Stimulated activated CD4-positive, alpha-beta T cell treated with anti-CD3 and anti-CD28 coated beads, Interleukin-2, amount 100 ng/mL, for 4 hours (primary cell): ENCODE data around the gene SUPT3H.

Experiments used
- DNase-seq: peaks from one replicate; pipeline ENCODE4 v3.0.0-alpha.2; 2020; ENCODE audit warnings: low read depth

SUPT3H gene

GRCh38 chr6:45388328-45388727, 10.6 kb upstream of the SUPT3H start:
- no peak for DNase-seq

GRCh38 chr6:45387236-45387635, 9.5 kb upstream of the SUPT3H start:
- no peak for DNase-seq

DNA sequence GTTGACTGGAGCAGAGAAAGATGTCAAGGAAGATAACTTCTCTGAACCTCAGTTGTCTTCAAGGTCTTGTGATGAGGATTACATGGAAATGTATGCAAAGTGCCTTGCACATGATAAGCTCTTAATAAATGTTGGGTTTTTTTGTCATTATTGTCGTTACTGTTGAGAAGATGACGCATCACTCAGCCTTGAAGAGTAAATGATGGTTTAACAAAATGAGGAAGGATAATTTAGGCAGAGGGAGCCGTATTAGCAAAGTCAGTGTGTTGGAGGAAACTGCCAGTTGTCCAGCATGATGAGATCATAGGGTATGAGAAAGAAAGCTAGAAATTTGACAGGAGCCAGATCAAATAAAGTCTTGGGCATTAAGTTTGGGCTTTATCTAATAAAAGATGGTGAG, 8.8 kb upstream of the SUPT3H start:
- no peak for DNase-seq

DNA sequence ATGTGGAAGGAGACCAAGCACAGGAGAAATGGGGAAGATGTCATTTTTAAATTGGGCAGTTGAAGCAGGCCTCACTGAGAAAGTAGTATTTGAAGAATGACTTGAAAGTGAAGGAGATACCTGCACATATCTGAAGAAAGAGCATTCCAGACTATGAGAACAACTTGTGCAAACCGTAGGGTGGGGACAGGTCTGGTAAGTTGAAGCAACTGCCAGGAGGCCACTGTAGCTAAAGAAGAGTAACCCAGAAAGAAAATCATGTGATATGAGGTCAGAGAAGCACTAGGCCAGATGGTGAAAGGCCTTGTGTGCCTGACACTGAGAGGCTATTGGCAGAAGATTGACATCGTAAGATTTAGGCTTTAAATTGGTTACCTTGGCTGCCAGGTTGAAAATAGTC, 4.7 kb upstream of the SUPT3H start:
- DNase-seq = no peak

GRCh38 chr6:45378334-45378926, 696 bp upstream of the SUPT3H start:
- no peak for DNase-seq

DNA sequence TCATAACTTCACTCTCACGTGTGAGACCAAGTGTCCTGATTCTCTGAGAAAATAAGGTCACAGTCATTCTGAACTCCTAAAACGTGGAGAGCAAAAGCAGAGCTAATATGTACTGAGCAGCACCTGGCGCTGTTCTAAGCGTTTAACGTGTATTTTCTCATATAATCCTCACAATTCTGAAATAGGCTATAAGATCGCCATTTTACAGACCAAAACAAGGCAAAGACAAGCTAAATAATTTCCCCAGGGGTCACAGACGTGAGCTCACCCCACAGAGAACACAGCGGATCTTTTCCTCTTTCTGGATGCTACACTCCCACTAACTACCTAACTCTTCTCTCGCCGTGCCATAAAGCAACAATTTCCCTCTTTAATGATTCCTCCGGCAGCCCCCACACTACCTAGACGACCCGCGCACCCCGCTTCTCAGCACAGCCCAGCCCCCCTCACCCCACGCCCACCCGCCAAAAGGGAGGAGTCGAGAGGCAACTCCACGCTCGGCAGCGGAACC, 636 bp downstream of the SUPT3H start:
- DNase-seq = peak; percentile 81

- no peak for DNase-seq
Measured at GRCh38 chr6:45376310-45377042, 1.3 kb downstream of the SUPT3H start.

DNA sequence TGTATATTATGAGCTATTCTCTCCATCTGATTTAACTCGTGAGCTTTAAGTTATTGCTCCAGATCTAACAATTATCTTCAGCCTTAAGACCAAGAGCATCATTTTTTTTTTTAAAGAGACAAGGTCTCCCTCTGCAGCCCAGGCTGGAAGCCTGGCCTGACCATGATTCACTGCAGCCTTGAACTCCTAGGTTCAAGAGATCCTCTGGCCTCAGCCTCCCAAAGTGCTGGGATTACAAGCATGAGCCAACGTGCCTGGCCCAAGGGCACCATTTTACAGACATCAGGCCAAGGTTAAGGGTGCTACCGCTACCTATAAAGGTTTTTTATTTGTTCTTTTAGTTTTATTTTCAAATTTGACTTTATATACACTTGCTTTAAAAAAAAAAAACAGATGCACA, 2.3 kb downstream of the SUPT3H start:
- DNase-seq = no peak

DNA sequence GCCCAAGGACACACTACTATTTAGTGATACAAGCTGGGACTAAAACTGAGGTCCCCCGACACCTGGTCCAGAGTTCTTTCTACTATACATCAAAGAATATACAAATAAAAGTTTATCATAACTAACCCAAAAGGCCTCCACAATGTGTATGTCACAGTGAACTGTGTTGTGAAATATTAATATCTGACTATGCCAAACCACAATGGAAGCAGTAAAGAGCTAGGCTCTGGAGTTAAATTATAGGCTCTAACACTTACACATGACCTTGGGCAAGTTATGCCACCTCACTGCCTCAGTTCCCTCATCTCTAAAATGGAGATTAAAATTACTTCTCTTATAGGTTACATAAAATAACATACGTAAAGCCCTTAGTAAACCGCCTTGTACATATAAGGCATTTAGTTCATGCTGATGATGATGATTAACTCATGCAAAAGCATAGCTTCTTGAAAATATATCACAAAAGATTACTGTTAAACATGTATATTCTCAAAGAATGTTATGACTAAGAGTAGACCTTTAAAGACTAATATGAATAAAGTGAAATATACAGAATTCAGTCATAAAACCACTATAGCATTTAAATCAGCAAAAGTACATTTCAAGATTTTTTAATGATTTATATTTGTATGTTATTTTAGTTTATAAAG, 5.7 kb downstream of the SUPT3H start:
- no peak for DNase-seq

- DNase-seq = no peak
Measured at GRCh38 chr6:45369870-45370269, 7.9 kb downstream of the SUPT3H start.

DNA sequence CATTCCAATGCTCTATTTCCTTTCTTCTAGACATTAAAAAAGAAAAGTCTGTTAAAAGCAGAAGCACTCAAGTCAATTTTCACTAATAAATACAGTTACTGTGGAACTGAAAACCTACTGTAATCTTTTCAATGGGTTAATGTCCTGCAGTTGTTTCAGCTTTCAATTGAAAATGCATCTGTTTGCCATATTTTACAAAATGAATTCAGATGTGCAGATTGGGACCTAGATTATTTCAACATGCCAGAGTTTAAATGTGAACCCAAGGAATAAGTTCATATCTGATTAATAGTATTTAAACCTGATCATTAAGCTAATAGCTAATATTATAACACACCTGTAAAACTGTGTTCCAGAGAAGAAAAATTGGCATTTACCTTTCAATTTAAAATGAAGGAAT, 9.7 kb downstream of the SUPT3H start:
- no peak for DNase-seq

- no peak for DNase-seq
Measured at GRCh38 chr6:45366534-45366933, 11.2 kb downstream of the SUPT3H start.

DNA sequence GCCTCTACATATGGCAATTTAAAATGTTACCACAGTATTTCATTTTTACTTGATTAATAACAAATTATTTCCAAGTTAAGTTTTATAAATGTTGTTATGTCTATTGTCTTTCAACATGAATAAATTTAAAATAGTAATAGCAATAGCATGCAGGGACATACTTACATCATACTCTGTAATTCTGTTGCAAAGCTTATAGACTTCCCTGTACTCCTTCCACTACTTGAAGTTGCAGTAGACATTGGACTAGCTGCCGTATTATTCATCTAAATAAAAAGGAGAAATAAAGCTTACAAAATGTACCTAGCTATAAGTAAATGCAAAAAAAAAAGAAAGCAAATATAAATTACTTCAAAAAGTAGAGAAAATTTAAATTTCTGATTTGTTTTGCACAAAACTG, 12.7 kb downstream of the SUPT3H start:
- DNase-seq = no peak

- DNase-seq = no peak
Measured at GRCh38 chr6:45364466-45364865, 13.3 kb downstream of the SUPT3H start.

DNA sequence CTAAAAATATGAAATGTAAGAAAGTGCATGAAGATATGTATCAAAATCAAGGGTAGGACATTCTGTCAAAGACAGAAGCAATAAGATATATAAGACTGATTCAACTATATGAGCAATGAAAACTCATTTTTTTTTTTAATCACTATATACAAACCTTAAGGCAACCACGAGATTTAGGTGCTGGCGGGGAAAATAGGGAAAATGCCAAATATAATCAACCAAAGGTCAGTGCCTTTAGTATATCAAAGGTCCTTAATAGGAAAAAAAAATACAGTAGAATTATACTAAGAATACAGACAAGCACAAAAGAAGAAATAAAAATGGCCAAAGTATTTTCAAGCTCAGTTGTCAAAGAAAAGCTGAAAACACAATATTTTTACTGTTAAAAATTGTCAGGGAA, 24.1 kb downstream of the SUPT3H start:
- DNase-seq = no peak

DNA sequence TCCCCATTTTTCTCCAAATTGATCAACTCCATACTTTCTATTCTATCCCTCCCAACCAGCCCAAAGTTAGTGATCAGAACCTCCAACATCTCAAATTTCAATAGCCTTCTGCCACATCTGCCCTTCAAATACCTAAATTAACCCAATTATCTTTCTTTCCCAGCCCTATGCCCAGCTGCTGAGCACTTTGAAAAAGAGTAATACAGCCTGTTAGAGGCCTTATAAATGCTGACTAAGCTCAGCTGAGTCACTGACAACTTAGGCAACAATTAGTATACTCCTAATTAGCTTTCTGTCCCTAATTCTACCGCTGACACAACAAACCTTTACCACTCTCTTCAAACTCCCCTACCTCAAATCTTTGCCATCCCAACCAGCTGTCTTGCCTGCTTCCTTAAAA, 26.1 kb downstream of the SUPT3H start:
- DNase-seq = no peak

DNA sequence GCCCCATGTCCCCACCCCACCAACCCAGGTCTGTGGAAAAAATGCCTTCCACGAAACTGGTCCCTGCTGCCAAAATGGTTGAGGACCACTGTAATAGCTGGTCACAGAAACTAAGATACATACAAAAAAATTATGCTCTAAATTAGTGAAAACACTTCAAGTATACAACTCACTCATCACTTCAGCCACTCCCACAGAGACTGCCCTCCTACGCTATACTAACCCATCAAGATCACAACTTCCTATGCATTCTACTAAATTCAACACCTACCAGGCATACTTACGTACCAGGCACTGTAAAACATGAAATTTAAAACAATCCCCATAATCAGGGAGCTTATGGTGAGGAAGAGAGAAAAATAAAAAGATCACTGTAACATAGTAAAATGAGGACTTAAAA, 26.7 kb downstream of the SUPT3H start:
- DNase-seq = no peak

- DNase-seq = no peak
Measured at GRCh38 chr6:45350186-45350710, 27.5 kb downstream of the SUPT3H start.

- DNase-seq = no peak
Measured at GRCh38 chr6:45344900-45345299, 32.8 kb downstream of the SUPT3H start.

- no peak for DNase-seq
Measured at GRCh38 chr6:45328523-45328922, 49.2 kb downstream of the SUPT3H start.

DNA sequence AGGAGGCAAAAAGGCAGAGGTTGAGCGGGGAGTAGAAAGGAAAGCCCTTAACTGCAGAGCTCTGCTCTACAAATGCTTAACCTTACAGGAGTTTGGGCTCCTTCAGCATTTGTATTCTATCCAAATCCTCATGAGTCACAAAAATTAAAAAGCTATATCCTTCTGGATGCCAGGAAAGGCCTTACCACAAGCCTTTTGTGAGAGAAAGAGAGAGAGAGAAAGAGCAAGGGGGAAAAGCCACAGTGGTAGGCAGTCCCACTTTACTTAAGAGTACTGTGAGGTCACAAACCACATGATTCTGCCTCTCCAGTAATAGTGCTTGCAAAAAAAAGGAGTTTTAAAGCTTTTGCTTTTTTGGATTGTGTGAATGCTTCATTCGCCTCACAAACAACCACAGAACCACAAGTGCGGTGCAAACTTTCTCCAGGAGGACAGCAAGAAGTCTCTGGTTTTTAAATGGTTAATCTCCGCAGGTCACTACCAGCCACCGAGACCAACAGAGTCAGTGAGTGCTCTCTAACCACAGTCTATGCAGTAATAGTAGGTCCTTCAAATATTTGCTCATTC, 49.7 kb downstream of the SUPT3H start, which contains the start of gene RUNX2:
Gene RUNX2, plus strand, starts transcription at position 375 of the 567 bp plus-strand sequence. CDS start 397 bp downstream, outside the sequence.
- DNase-seq = no peak

GRCh38 chr6:45326698-45327417, 50.9 kb downstream of the SUPT3H start:
- no peak for DNase-seq
